ENCODE results near the gene TNFRSF21. TPM values are rescaled to one million over a fixed set of nuclear protein-coding genes. Genes with fewer than 3 reads are reported as not detected.

The TNFRSF21 gene
- total and polyA plus RNA-seq, 2 of the 8 experiments (the other 6 are each of a cell fraction or from before 2014, with no cell fraction given), result 16.4 to 52.7 TPM

DNA sequence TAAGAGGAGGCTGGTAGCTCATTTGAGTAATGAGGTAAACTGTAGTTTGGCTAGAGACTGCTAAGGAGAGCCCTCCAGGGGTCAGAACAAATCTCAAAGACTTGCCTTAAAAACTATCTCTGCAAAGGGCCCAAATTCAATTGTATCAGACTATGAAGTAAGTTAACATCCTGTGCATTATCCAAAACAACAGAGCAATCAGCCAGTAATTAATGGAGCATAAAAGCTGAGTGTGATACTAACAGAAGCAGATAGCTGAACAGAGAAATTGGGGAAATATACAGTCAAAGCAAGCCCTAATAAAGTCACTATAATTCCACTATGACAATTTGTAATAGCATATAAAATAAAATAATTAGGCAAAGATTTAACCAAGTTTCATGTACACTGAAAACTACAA lies 45.8 kb upstream of the TNFRSF21 start (continued):
- TF ChIP-seq, protein P1, sequence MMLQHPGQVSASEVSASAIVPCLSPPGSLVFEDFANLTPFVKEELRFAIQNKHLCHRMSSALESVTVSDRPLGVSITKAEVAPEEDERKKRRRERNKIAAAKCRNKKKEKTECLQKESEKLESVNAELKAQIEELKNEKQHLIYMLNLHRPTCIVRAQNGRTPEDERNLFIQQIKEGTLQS (IDR thresholded peaks at IDR 0.05; ENCODE audit: insufficient read depth, low read depth, low read length), result no peak
- TF ChIP-seq, protein P2, sequence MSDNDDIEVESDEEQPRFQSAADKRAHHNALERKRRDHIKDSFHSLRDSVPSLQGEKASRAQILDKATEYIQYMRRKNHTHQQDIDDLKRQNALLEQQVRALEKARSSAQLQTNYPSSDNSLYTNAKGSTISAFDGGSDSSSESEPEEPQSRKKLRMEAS (IDR thresholded peaks at IDR 0.05), result no peak
- no peak for TF ChIP-seq BCL11A (IDR thresholded peaks at IDR 0.05; ENCODE audit: low read depth in 2 of 2, low read length in 2 of 2)
- no peak for TF ChIP-seq POLR2A (IDR thresholded peaks at IDR 0.05; ENCODE audit: control extremely low read depth in 1 of 2, low read depth in 2 of 2, low read length in 2 of 2)
